Measurements from ENCODE around the gene LPCAT3.

DNA sequence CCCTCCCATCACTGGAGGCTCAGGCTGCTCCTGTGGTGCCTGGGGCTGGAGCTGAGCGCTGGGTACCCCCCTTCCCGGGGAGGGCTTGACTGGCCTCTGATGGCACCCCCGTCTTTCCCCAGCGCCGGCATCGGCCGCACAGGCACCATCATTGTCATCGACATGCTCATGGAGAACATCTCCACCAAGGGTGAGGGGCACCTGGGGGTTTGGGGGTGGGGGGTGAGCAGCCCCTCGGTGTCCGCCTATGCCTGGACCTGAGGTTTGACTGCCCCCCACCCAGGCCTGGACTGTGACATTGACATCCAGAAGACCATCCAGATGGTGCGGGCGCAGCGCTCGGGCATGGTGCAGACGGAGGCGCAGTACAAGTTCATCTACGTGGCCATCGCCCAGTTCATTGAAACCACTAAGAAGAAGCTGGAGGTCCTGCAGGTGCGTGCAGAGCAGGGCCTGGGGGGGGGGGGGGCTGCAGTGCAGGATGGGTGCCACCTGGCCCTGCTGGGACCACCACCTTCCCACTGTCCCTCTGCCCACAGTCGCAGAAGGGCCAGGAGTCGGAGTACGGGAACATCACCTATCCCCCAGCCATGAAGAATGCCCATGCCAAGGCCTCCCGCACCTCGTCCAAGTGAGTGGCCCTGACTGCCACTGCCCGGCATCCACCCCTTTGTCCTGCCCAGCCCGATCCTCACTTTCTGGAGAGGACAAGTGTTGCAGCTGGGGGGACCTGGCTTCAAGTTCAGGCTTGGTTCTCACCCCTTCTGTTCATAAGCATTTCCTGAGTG is 58.3 kb downstream of the LPCAT3 start:
- TF ChIP-seq, protein P1, sequence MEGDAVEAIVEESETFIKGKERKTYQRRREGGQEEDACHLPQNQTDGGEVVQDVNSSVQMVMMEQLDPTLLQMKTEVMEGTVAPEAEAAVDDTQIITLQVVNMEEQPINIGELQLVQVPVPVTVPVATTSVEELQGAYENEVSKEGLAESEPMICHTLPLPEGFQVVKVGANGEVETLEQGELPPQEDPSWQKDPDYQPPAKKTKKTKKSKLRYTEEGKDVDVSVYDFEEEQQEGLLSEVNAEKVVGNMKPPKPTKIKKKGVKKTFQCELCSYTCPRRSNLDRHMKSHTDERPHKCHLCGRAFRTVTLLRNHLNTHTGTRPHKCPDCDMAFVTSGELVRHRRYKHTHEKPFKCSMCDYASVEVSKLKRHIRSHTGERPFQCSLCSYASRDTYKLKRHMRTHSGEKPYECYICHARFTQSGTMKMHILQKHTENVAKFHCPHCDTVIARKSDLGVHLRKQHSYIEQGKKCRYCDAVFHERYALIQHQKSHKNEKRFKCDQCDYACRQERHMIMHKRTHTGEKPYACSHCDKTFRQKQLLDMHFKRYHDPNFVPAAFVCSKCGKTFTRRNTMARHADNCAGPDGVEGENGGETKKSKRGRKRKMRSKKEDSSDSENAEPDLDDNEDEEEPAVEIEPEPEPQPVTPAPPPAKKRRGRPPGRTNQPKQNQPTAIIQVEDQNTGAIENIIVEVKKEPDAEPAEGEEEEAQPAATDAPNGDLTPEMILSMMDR (conservative IDR thresholded peaks at IDR 0.05; ENCODE audit: low read depth, low read length): no peak
- TF ChIP-seq EZH2 (IDR thresholded peaks at IDR 0.05; ENCODE audit: low read length, unreplicated experiment) (no peak), EZH2phosphoT487 (IDR thresholded peaks at IDR 0.05; ENCODE audit: borderline replicate concordance, low read length) (no peak)

Measured in PC-3 (cell line).